Sigmoid colon (tissue), 7 donors: ENCODE results near the gene LPO. TPM values are rescaled to one million over a fixed set of nuclear protein-coding genes. Genes with fewer than 3 reads are reported as not detected.

Source experiments
- DNase-seq: peaks from one replicate; pipeline ENCODE4 v3.0.0-alpha.2; 2019
- H3K27ac ChIP-seq, 4 donors: fragments of 200-600 bp; sonication (generic); one replicate each; pipeline ENCODE4 v1.5.1; 2016 to 2019; ENCODE audit warnings: mild to moderate bottlenecking in 1 of 4
- H3K27me3 ChIP-seq, 3 donors: fragments of 200-600 bp; sonication (generic); one replicate each; pipeline ENCODE4 v1.5.1; 2019; ENCODE audit warnings: mild to moderate bottlenecking in 1 of 3
- H3K36me3 ChIP-seq, 4 donors: fragments of 200-600 bp; sonication (generic); one replicate each; pipeline ENCODE4 v1.5.1; 2016 to 2019
- H3K4me1 ChIP-seq, 4 donors: fragments of 200-600 bp; sonication (generic); one replicate each; pipeline ENCODE4 v1.5.1; 2017 to 2019
- H3K4me3 ChIP-seq, 4 donors: fragments of 200-600 bp; sonication (generic); one replicate each; pipeline ENCODE4 v1.5.1; 2017 to 2019; ENCODE audit warnings: mild to moderate bottlenecking in 2 of 4, moderate library complexity in 1 of 4
- H3K9me3 ChIP-seq, 4 donors: fragments of 200-600 bp in 3 of 4; sonication (generic) in 3 of 4; one replicate each; pipeline versions ENCODE4 v1.5.1 to v1.6.1; 2013 to 2019
- EP300 ChIP-seq, 4 donors: sonication (generic); formaldehyde crosslinking; IDR thresholded peaks; one replicate each; pipeline ENCODE4 v1.6.1; 2017; ENCODE audit warnings: antibody characterized with exemption in 4 of 4
- POLR2A ChIP-seq, 2 donors: fragments of 450-650 bp; IDR thresholded peaks; one replicate each; pipeline ENCODE4 v1.6.1; 2016; ENCODE audit warnings: antibody characterized with exemption in 2 of 2, mild to moderate bottlenecking in 2 of 2, moderate library complexity in 2 of 2
- POLR2AphosphoS5 ChIP-seq, 4 donors: sonication (generic); formaldehyde crosslinking; IDR thresholded peaks; one replicate each; pipeline ENCODE4 v1.6.1; 2017; ENCODE audit warnings: antibody characterized with exemption in 4 of 4
- WGBS, 2 donors: extraction: QIAGEN DNeasy Blood & Tissue Kit; methylation state at CpG; one replicate each; pipeline ENCODE4 v1.1.7; 2013; 5-methylcytosine and 5-hydroxymethylcytosine counted together
- intact Hi-C: fragments of 100-400 bp; cut with DNase I; formaldehyde crosslinking; loops from one replicate; pipeline ENCODE4 v1.15.1; 2023
- polyA plus RNA-seq, 3 donors: library from polyadenylated mRNA; stranded (reverse); fragments of 200-250 nt; gene quantifications; one replicate each; pipeline ENCODE4 v1.2.3, GENCODE V29; 2013
- total RNA-seq, 4 donors: library from RNA; depleted of rRNA; stranded (reverse); fragments of >200 nt; gene quantifications; one replicate each; pipeline ENCODE4 v1.1.0, GENCODE V29; 2016
- TF ChIP-seq, protein P1 (sequence below), 4 experiments: fragments of 450-650 bp in 3 of 4; fragments of 200-600 bp in 1 of 4; IDR thresholded peaks; one replicate each; pipeline ENCODE4 v1.5.1; 2016 to 2019; ENCODE audit warnings: antibody characterized with exemption in 4 of 4, mild to moderate bottlenecking in 3 of 4, moderate library complexity in 2 of 4
- donor health status: healthy with polysubstance abuse.
- donor health status: Bipolar disorder and iron deficiency.
- donor health status: healthy.

LPO gene
- total and polyA plus RNA-seq, 7 donors: not detected

DNA sequence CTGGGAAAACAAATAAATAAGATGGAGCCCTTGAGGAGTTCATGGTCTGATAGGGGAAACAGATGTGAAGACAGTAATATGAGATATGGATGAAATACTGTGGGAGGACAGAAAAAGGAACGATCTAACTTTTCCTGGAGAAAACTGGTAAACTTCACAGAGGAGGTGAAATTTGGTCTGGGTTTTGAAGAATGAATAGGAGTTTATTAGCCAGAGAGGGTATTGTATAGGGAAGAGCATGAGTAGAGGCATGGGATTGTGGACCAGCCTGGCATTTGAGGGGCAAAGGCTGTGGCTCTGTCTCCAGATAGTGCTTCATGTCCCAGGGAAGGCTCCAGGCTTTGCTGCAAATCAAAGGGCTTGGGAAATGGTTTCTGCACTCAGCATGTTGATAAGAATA, 1.6 kb downstream of the LPO start:
- DNase-seq: no peak
- Histone ChIP-seq H3K36me3 (no peaks in the 10 kb centered on the region), H3K9me3 (no peaks in the 10 kb centered on the region), H3K4me3 (no peak overlapping the region), H3K4me1 (no peaks in the 10 kb centered on the region), H3K27me3 (peaks cover 0 to 43% (median 11%) of the 10 kb centered on the region in 3 donors), H3K27ac (no peak overlapping the region)
- intact Hi-C loops: no loop called here
- TF ChIP-seq POLR2AphosphoS5 (IDR thresholded peaks at IDR 0.05) (no peak), EP300 (IDR thresholded peaks at IDR 0.05) (no peak), POLR2A (IDR thresholded peaks at IDR 0.05) (no peak)
- TF ChIP-seq, protein P1, sequence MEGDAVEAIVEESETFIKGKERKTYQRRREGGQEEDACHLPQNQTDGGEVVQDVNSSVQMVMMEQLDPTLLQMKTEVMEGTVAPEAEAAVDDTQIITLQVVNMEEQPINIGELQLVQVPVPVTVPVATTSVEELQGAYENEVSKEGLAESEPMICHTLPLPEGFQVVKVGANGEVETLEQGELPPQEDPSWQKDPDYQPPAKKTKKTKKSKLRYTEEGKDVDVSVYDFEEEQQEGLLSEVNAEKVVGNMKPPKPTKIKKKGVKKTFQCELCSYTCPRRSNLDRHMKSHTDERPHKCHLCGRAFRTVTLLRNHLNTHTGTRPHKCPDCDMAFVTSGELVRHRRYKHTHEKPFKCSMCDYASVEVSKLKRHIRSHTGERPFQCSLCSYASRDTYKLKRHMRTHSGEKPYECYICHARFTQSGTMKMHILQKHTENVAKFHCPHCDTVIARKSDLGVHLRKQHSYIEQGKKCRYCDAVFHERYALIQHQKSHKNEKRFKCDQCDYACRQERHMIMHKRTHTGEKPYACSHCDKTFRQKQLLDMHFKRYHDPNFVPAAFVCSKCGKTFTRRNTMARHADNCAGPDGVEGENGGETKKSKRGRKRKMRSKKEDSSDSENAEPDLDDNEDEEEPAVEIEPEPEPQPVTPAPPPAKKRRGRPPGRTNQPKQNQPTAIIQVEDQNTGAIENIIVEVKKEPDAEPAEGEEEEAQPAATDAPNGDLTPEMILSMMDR (IDR thresholded peaks at IDR 0.05): no peak
- WGBS, 2 donors: 72 to 83% methylated on average over 1 of the region's 1 CpG

DNA sequence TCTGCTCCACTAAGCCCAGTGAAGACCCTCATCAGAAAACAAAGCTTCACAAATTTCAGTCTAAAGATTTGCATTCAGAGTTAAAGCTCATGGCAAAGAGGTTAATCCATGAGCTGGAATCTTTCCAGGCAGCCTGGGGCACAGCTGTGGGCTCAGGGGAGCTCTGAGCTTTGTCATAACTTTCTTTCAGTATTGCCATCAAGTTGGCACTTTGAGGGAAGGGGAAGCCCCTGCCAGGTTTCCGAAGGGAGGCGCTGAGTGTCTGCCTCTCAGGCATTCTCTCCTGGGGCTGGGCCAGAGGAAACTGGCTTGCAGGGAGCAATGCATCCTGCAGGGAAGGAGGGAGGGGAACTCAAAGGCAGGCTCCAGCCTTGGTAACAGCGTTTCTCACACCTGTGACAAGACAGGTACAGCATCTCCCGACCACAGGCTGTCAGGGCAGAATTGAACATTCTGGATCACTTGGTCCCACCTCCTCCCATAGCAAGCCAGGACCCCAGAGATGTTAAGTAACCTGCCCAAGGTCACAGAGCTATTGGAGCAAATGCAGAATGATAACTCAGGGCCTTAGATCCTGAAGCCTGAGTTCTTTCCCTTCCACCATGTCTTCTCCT, 3.9 kb downstream of the LPO start:
- peaks cover 0 to 41% (median 4%) of the 10 kb centered on the region in 3 donors for H3K27me3 ChIP-seq
- no peaks in the 10 kb centered on the region for H3K9me3 ChIP-seq
- no peak overlapping the region for H3K27ac ChIP-seq
- TF ChIP-seq, protein P1 (IDR thresholded peaks at IDR 0.05): no peak
- TF ChIP-seq EP300 (IDR thresholded peaks at IDR 0.05) (no peak), POLR2AphosphoS5 (IDR thresholded peaks at IDR 0.05) (no peak), POLR2A (IDR thresholded peaks at IDR 0.05) (no peak)
- no peaks in the 10 kb centered on the region for H3K4me1 ChIP-seq
- intact Hi-C loops: no loop called here
- WGBS, 2 donors: 18 to 24% methylated on average over 4 of the region's 4 CpGs
- H3K4me3 ChIP-seq: no peak overlapping the region
- no peak for DNase-seq
- H3K36me3 ChIP-seq: no peaks in the 10 kb centered on the region

DNA sequence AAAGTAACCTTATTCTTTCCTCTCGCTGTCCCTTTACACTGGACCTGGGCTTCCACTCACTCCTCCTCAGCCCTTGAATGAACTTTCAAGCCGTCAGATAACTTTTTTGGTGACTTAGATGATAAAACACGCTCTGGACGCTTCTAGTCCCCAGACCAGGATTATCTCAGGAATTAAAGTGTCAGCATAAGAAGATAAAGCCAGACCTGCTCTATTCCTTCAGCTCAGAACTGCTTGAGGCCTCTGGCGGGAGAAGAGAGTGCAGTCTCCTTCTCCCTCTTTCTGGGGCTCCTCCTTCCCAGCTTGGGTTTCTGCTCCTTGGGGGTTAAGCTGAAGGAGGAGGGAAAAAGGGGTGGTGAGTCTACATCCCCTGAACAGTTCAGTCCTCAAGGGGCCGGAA, 6.6 kb downstream of the LPO start:
- H3K27ac ChIP-seq: no peak overlapping the region
- peaks cover 0 to 13% (median 12%) of the 10 kb centered on the region in 4 donors for H3K4me1 ChIP-seq
- no peak overlapping the region for H3K4me3 ChIP-seq
- peaks cover 0 to 54% (median 18%) of the 10 kb centered on the region in 3 donors for H3K27me3 ChIP-seq
- 81 to 87% methylated on average over 6 of the region's 6 CpGs for WGBS, 2 donors
- intact Hi-C loops: no loop called here
- H3K9me3 ChIP-seq: no peaks in the 10 kb centered on the region
- DNase-seq: no peak
- TF ChIP-seq EP300 (IDR thresholded peaks at IDR 0.05) (no peak), POLR2A (IDR thresholded peaks at IDR 0.05) (no peak), POLR2AphosphoS5 (IDR thresholded peaks at IDR 0.05) (no peak)
- TF ChIP-seq, protein P1 (IDR thresholded peaks at IDR 0.05): no peak
- H3K36me3 ChIP-seq: no peaks in the 10 kb centered on the region

DNA sequence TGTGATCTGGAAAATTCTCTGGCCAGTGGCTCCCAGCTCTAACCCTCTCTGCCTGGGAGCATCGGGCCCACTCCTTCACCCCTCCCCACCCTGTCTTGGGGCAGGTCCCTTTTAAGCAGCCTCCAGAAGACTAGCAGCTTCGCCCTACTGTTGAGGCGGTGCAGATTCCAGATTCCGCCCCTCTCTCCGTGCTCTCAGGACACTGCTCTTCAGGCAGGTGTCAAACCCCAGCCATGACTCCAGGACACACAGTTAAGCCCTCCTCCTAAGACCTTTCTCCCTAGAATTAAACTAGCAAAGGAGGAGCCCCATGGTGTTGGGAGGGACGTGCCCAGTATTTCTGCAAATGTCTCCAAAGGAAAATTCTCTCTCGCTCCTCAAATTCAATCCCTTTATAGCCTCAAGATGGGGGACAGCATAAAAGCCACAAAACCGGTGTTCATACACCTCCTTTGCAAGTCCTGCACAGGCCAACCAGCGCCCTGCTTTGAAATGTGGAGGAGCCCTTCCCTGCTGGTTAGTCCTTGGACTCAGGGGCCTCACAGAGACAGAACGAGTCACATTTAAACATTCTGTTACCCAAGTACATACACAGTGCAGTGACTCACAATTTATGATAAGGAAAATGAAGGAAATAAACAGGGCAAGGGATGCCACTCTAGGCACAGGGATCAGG, 7.2 kb downstream of the LPO start:
- 62 to 69% methylated on average over 10 of the region's 10 CpGs for WGBS, 2 donors
- no peak for DNase-seq
- Histone ChIP-seq H3K27ac (no peak overlapping the region), H3K9me3 (no peaks in the 10 kb centered on the region), H3K27me3 (peaks cover 0 to 47% (median 18%) of the 10 kb centered on the region in 3 donors), H3K36me3 (no peaks in the 10 kb centered on the region), H3K4me1 (peaks cover 0 to 13% (median 12%) of the 10 kb centered on the region in 4 donors), H3K4me3 (no peak overlapping the region)
- TF ChIP-seq, protein P1 (IDR thresholded peaks at IDR 0.05): no peak
- TF ChIP-seq EP300 (IDR thresholded peaks at IDR 0.05): no peak
- no peak for TF ChIP-seq POLR2A (IDR thresholded peaks at IDR 0.05)
- TF ChIP-seq POLR2AphosphoS5 (IDR thresholded peaks at IDR 0.05): no peak
- intact Hi-C loops: no loop called here
